ENCODE data around the gene JAKMIP1. TPM values are rescaled to one million over a fixed set of nuclear protein-coding genes. Genes with fewer than 3 reads are reported as not detected.
"Not testable (repeated sequence)": the region's sequence is repeated elsewhere in the genome, so short reads cannot be mapped to it uniquely, and the experiment has no call there.

JAKMIP1 gene
- polyA plus RNA-seq, 1 experiment = not detected

GRCh38 chr4:5996641-5997040 is 203.7 kb downstream of the JAKMIP1 start:
- TF ChIP-seq CTCF (IDR thresholded peaks at IDR 0.05; ENCODE audit: low read depth, low read length) = no peak
- no peak for DNase-seq (ENCODE audit: low read depth, low spot score)
- CTCF ChIA-PET = interaction anchor here (1.8 kb wide), 1 partner anchor 324 kb away, joined by 4 read pairs; no protein-coding TSS in a partner anchor
- POLR2A ChIA-PET = no interaction called here
- H3K4me3 ChIP-seq (ENCODE audit: low read depth, low read length) = no peak overlapping the region
- H3K27ac ChIP-seq (ENCODE audit: low read depth, low read length) = no peak overlapping the region
- no peaks in the 10 kb centered on the region; the same call in 1 of the 2 replicates for H3K9me3 ChIP-seq (ENCODE audit: control insufficient read depth, insufficient read depth, low read length)
- peaks cover 3% of the 10 kb centered on the region for H3K27me3 ChIP-seq (ENCODE audit: control insufficient read depth, insufficient read depth, low read length)

GRCh38 chr4:5995901-5996623 is 204.3 kb downstream of the JAKMIP1 start:
- H3K9me3 ChIP-seq (ENCODE audit: control insufficient read depth, insufficient read depth, low read length) = no peaks in the 10 kb centered on the region
- TF ChIP-seq CTCF (IDR thresholded peaks at IDR 0.05; ENCODE audit: low read depth, low read length) = no peak
- H3K27me3 ChIP-seq (ENCODE audit: control insufficient read depth, insufficient read depth, low read length) = peaks cover 3% of the 10 kb centered on the region
- H3K4me3 ChIP-seq (ENCODE audit: low read depth, low read length) = no peak overlapping the region
- DNase-seq (ENCODE audit: low read depth, low spot score) = no peak
- POLR2A ChIA-PET = no interaction called here
- CTCF ChIA-PET = no interaction called here
- no peak overlapping the region for H3K27ac ChIP-seq (ENCODE audit: low read depth, low read length)

GRCh38 chr4:5993876-5994811 is 206.2 kb downstream of the JAKMIP1 start:
- Histone ChIP-seq H3K4me3 (ENCODE audit: low read depth, low read length) (no peak overlapping the region), H3K27me3 (ENCODE audit: control insufficient read depth, insufficient read depth, low read length) (peaks cover 3% of the 10 kb centered on the region), H3K27ac (ENCODE audit: low read depth, low read length) (no peak overlapping the region), H3K9me3 (ENCODE audit: control insufficient read depth, insufficient read depth, low read length) (no peaks in the 10 kb centered on the region)
- TF ChIP-seq CTCF (IDR thresholded peaks at IDR 0.05; ENCODE audit: low read depth, low read length) = no peak
- ChIA-PET CTCF (no interaction called here), POLR2A (no interaction called here)
- DNase-seq (ENCODE audit: low read depth, low spot score) = no peak

GRCh38 chr4:5993346-5993745 is 207.0 kb downstream of the JAKMIP1 start:
- H3K27me3 ChIP-seq (ENCODE audit: control insufficient read depth, insufficient read depth, low read length); H3K9me3 ChIP-seq (ENCODE audit: control insufficient read depth, insufficient read depth, low read length); DNase-seq (ENCODE audit: low read depth, low spot score); H3K27ac ChIP-seq (ENCODE audit: low read depth, low read length); POLR2A ChIA-PET; H3K4me3 ChIP-seq (ENCODE audit: low read depth, low read length); CTCF ChIA-PET: not testable (repeated sequence)

GRCh38 chr4:5992828-5993321 is 207.5 kb downstream of the JAKMIP1 start:
- POLR2A ChIA-PET = interaction anchor here (0.6 kb wide), 1 partner anchor 84 kb away, joined by 6 read pairs; no protein-coding TSS in a partner anchor
- CTCF ChIA-PET = no interaction called here
- TF ChIP-seq CTCF (IDR thresholded peaks at IDR 0.05; ENCODE audit: low read depth, low read length) = no peak
- Histone ChIP-seq H3K27ac (ENCODE audit: low read depth, low read length) (no peak overlapping the region), H3K9me3 (ENCODE audit: control insufficient read depth, insufficient read depth, low read length) (no peaks in the 10 kb centered on the region), H3K4me3 (ENCODE audit: low read depth, low read length) (no peak overlapping the region), H3K27me3 (ENCODE audit: control insufficient read depth, insufficient read depth, low read length) (peaks cover 3% of the 10 kb centered on the region)
- no peak for DNase-seq (ENCODE audit: low read depth, low spot score)

Measured in AG04450 (cell line).